H1 (cell line): ENCODE data around the gene NKTR. TPM values are rescaled to one million over a fixed set of nuclear protein-coding genes. Genes with fewer than 3 reads are reported as not detected.

Source experiments
- EGR1 ChIP-seq: IDR thresholded peaks from 2 replicates; pipeline ENCODE4 v1.6.1; 2011; ENCODE audit warnings: low read depth, low read length, borderline replicate concordance
- EZH2 ChIP-seq: fragments of 200-600 bp; sonication (generic); IDR thresholded peaks from 2 replicates; pipeline ENCODE4 v1.7.1; 2012; ENCODE audit warnings: low read depth, mild to moderate bottlenecking, moderate library complexity, low read length, inconsistent platforms; ENCODE audit not compliant: severe bottlenecking
- FOSL1 ChIP-seq: IDR thresholded peaks from 2 replicates; pipeline ENCODE4 v1.6.1; 2011; ENCODE audit warnings: mild to moderate bottlenecking, low read depth, low read length, moderate library complexity; ENCODE audit not compliant: insufficient read depth
- GABPA ChIP-seq: IDR thresholded peaks from 2 replicates; pipeline ENCODE4 v1.6.1; 2011; ENCODE audit warnings: mild to moderate bottlenecking, low read length, moderate library complexity, borderline replicate concordance; ENCODE audit not compliant: insufficient read depth
- HDAC2 ChIP-seq, 2 experiments: fragments of 300-600 bp in 1 of 2; sonication (generic) in 1 of 2; IDR thresholded peaks; 2 replicates each; pipeline ENCODE4 v1.6.1; 2011 to 2012; ENCODE audit warnings: low read depth in 2 of 2, low read length in 2 of 2, mild to moderate bottlenecking in 2 of 2, moderate library complexity in 2 of 2, borderline replicate concordance in 1 of 2, inconsistent platforms in 1 of 2
- NRF1 ChIP-seq: IDR thresholded peaks from 2 replicates; pipeline ENCODE4 v1.6.1; 2011; ENCODE audit warnings: mild to moderate bottlenecking, low read depth, low read length, improper control_type of control experiment
- POLR2A ChIP-seq, 2 experiments: IDR thresholded peaks; 1 replicate in 1 of 2; 2 replicates in 1 of 2; pipeline ENCODE4 v1.6.1; 2011; ENCODE audit warnings: low read depth in 2 of 2, low read length in 2 of 2, mild to moderate bottlenecking in 2 of 2; ENCODE audit errors: control extremely low read depth in 1 of 2
- RFX5 ChIP-seq: IDR thresholded peaks from 2 replicates; pipeline ENCODE4 v1.6.1; 2011; ENCODE audit warnings: low read depth, low read length, improper control_type of control experiment, borderline replicate concordance
- SAP30 ChIP-seq: fragments of 300-600 bp; sonication (generic); IDR thresholded peaks from 2 replicates; pipeline ENCODE4 v1.7.1; 2012; ENCODE audit warnings: low read length, moderate library complexity, mild to moderate bottlenecking, inconsistent platforms; ENCODE audit not compliant: insufficient read depth, insufficient replicate concordance
- SP1 ChIP-seq: IDR thresholded peaks from 2 replicates; pipeline ENCODE4 v1.6.1; 2011; ENCODE audit warnings: low read depth, low read length
- SRF ChIP-seq: IDR thresholded peaks from 2 replicates; pipeline ENCODE4 v1.6.1; 2011; ENCODE audit warnings: mild to moderate bottlenecking, low read depth, low read length, moderate library complexity
- polyA plus RNA-seq, 7 experiments: library from polyadenylated mRNA; depleted of rRNA in 3 of 7; stranded (reverse) in 5 of 7; unstranded in 2 of 7; fragments of >200 nt in 5 of 7; fragments of 200-250 nt in 2 of 7; gene quantifications; 1 replicate in 5 of 7; 2 replicates in 1 of 7; 4 replicates in 1 of 7; pipeline versions ENCODE4 v1.2.1 to v1.2.3, GENCODE V29; 2011 to 2013; ENCODE audit warnings: missing spikeins in 2 of 7, mixed read lengths in 2 of 7
- total RNA-seq: library from RNA; stranded (reverse); fragmentation: NEBNext Ultra II Directional; extraction: Animal tissue kit (Norgen Biotek cat#: 25700); gene quantifications from 2 replicates; pipeline ENCODE4 v1.2.1, GENCODE V29; 2021
- TF ChIP-seq, protein P1 (sequence below): IDR thresholded peaks from 2 replicates; pipeline ENCODE4 v1.6.1; 2012; ENCODE audit warnings: inconsistent platforms

Gene NKTR
- total and polyA plus RNA-seq, 2 of the 8 experiments (the other 6 are each of a cell fraction or from before 2014, with no cell fraction given) = 24.1 to 62.2 TPM

DNA sequence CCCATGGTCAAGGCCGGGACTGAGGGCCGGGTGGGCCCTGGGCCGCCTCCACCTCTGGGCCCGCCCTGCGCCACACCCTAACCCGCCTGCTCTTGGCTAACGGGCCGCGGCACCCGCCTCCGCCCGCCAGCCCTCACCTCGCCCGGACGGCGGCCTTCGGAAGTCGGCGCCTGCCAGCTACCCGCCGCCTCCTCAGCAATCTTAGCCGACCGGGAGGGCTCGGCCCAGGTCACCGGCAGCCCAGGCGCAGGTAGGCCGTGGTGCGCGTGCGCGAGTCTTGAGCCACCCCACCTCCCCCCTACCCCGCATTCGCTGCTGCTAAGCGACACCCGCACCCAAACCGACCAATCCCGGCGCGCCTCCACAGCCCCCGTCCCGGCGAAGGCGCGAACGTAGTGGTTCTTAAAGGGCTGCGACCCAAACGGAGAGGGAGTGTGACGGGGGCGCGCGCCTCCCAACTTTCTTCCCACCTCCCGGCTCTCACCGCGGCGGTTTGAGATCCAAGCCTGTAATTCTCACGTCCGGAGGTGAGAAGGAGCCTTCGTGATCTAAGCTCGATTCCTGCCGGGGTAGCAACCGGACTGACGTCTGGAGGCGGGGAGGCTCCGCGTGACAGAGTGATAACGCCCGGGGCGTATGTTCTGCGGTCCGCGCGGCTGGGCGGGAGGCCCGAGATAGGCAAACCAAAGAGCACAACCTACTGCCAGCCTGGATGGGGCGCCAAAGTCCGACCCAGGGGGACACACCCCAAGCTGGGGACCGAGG is 18.6 kb upstream of the NKTR start, which contains the start of gene SEC22C (continued):
- TF ChIP-seq SAP30 = peak; percentile 63
- TF ChIP-seq, protein P1, sequence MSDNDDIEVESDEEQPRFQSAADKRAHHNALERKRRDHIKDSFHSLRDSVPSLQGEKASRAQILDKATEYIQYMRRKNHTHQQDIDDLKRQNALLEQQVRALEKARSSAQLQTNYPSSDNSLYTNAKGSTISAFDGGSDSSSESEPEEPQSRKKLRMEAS = peak; percentile 51; the same call in 1 of the 2 replicates
- TF ChIP-seq NRF1 = peak; percentile 88
- peak; percentile 74; the same call in 1 of the 2 replicates for TF ChIP-seq SP1
- TF ChIP-seq HDAC2 (IDR thresholded peaks at IDR 0.05; ENCODE audit: borderline replicate concordance in 1 of 2, low read depth in 2 of 2, low read length in 2 of 2) = peak in 1 of 2 experiments; percentile 95; a peak in 2 of 4 replicates
- no peak for TF ChIP-seq GABPA
- TF ChIP-seq RFX5 = no peak
- TF ChIP-seq FOSL1 = no peak
- peak; percentile 81 to 85 for TF ChIP-seq POLR2A (IDR thresholded peaks at IDR 0.05; ENCODE audit: control extremely low read depth in 1 of 2, low read depth in 2 of 2, low read length in 2 of 2)
- TF ChIP-seq EZH2 = no peak
- TF ChIP-seq SRF = no peak
- TF ChIP-seq EGR1 = no peak
- TF ChIP-seq, all 59 proteins: peak for 23
